ENCODE measurements around the gene LRRC56. TPM values are rescaled to one million over a fixed set of nuclear protein-coding genes. Genes with fewer than 3 reads are reported as not detected.
"Not testable (repeated sequence)": the region's sequence is repeated elsewhere in the genome, so short reads cannot be mapped to it uniquely, and the experiment has no call there.

The LRRC56 gene
- total RNA-seq, 1 experiment from 2014 or later: 2.1 TPM

GRCh38 chr11:514606-515005 is 22.7 kb upstream of the LRRC56 start:
- intact Hi-C loops (cut with micrococcal nuclease; ENCODE audit: unreplicated experiment): no loop called here
- TF ChIP-seq EZH2 (IDR thresholded peaks at IDR 0.05; ENCODE audit: borderline replicate concordance, low read depth, low read length, poor library complexity, severe bottlenecking) (no peak), CTCF (conservative IDR thresholded peaks at IDR 0.05; ENCODE audit: low read depth, low read length) (no peak)
- ChIA-PET POLR2A (ENCODE audit: low non-redundant PET) (no interaction called here), CTCF (no interaction called here)
- no peaks in the 10 kb centered on the region for H3K9me3 ChIP-seq (ENCODE audit: low read depth, low read length, poor library complexity, severe bottlenecking)
- H3K27me3 ChIP-seq (replicated peaks; ENCODE audit: insufficient read depth, low read depth, low read length, poor library complexity): no peaks in the 10 kb centered on the region
- H3K4me1 ChIP-seq (ENCODE audit: insufficient read depth, low read length, poor library complexity, severe bottlenecking): no peaks in the 10 kb centered on the region
- no peak overlapping the region for H3K4me3 ChIP-seq (ENCODE audit: low read depth, low read length, poor library complexity, severe bottlenecking)
- DNase-seq (ENCODE audit: low spot score): no peak
- no TSS peak for BruUV-seq (replicated peaks)
- no peak overlapping the region for H3K27ac ChIP-seq (ENCODE audit: low read depth, low read length, poor library complexity, severe bottlenecking)
- no peaks in the 10 kb centered on the region for H3K36me3 ChIP-seq (ENCODE audit: insufficient read depth, low read length, poor library complexity, severe bottlenecking)

DNA sequence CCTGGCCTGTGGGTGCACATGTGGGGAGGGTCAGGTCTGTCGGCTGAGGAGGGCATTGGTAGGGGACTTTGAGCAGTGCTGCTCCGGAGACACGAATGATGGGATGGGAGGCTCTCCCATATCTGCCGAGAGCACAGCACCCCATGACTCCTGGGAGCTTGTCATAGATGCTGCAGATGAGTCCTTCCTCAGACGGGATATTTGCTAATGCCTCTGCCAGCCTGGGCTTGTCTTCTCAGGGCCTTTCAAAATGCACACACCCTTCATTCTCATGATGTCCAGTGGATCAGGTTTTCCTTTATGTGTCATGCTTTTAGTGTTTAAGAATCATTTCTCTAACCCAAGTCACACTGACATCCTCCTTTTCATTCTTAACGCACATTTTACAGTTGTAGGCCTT is 22.2 kb upstream of the LRRC56 start:
- ChIA-PET CTCF (no interaction called here), POLR2A (ENCODE audit: low non-redundant PET) (no interaction called here)
- no peaks in the 10 kb centered on the region for H3K27me3 ChIP-seq (replicated peaks; ENCODE audit: insufficient read depth, low read depth, low read length, poor library complexity)
- DNase-seq (ENCODE audit: low spot score): no peak
- no peak overlapping the region for H3K27ac ChIP-seq (ENCODE audit: low read depth, low read length, poor library complexity, severe bottlenecking)
- intact Hi-C loops (cut with micrococcal nuclease; ENCODE audit: unreplicated experiment): no loop called here
- no peaks in the 10 kb centered on the region for H3K4me1 ChIP-seq (ENCODE audit: insufficient read depth, low read length, poor library complexity, severe bottlenecking)
- H3K9me3 ChIP-seq (ENCODE audit: low read depth, low read length, poor library complexity, severe bottlenecking): no peaks in the 10 kb centered on the region
- no peak overlapping the region for H3K4me3 ChIP-seq (ENCODE audit: low read depth, low read length, poor library complexity, severe bottlenecking)
- no peaks in the 10 kb centered on the region for H3K36me3 ChIP-seq (ENCODE audit: insufficient read depth, low read length, poor library complexity, severe bottlenecking)
- no peak for TF ChIP-seq CTCF (conservative IDR thresholded peaks at IDR 0.05; ENCODE audit: low read depth, low read length)
- no peak for TF ChIP-seq EZH2 (IDR thresholded peaks at IDR 0.05; ENCODE audit: borderline replicate concordance, low read depth, low read length, poor library complexity, severe bottlenecking)
- no TSS peak for BruUV-seq (replicated peaks)

- no peak for TF ChIP-seq CTCF (conservative IDR thresholded peaks at IDR 0.05; ENCODE audit: low read depth, low read length)
- no peak for TF ChIP-seq EZH2 (IDR thresholded peaks at IDR 0.05; ENCODE audit: borderline replicate concordance, low read depth, low read length, poor library complexity, severe bottlenecking)
- BruUV-seq (replicated peaks): no TSS peak
- Histone ChIP-seq H3K27me3 (replicated peaks; ENCODE audit: insufficient read depth, low read depth, low read length, poor library complexity) (no peaks in the 10 kb centered on the region), H3K36me3 (ENCODE audit: insufficient read depth, low read length, poor library complexity, severe bottlenecking) (no peaks in the 10 kb centered on the region), H3K4me3 (ENCODE audit: low read depth, low read length, poor library complexity, severe bottlenecking) (no peak overlapping the region), H3K27ac (ENCODE audit: low read depth, low read length, poor library complexity, severe bottlenecking) (no peak overlapping the region), H3K4me1 (ENCODE audit: insufficient read depth, low read length, poor library complexity, severe bottlenecking) (no peaks in the 10 kb centered on the region), H3K9me3 (ENCODE audit: low read depth, low read length, poor library complexity, severe bottlenecking) (no peaks in the 10 kb centered on the region)
- no peak for DNase-seq (ENCODE audit: low spot score)
- POLR2A ChIA-PET (ENCODE audit: low non-redundant PET): no interaction called here
- intact Hi-C loops (cut with micrococcal nuclease; ENCODE audit: unreplicated experiment): no loop called here
- CTCF ChIA-PET: no interaction called here
These were observed 20.9 kb upstream of the LRRC56 start for GRCh38 chr11:516400-516799.

DNA sequence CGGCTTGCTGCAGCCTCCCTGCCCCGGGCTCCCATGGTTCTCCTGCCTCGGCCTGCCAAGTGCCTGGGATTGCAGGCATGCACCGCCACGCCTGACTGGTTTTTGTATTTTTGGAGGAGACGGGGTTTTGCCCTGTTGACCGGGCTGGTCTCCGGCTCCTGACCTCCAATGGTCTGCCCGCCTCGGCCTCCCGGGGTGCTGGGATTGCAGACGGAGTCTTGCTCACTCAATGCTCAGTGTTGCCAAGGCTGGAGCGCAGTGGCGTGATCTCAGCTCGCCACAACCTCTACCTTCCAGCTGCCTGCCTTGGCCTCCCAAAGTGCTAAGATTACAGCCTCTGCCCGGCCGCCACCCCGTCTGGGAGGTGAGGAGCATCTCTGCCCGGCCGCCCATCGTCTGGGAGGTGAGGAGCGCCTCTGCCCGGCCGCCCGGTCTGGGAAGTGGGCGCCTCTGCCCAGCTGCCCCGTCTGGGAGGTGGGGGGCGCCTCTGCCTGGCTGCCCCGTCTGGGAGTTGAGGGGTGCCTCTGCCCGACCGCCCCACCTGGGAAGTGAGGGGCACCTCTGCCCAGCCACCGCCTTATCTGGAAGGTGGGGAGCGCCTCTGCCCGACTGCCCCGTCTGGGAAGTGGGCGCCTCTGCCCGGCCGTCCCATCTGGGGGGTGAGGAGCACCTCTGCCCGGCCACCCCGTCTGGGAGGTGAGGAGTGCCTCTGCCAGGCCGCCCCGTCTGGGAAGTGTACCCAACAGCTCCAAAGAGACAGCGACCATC is 20.2 kb upstream of the LRRC56 start:
- H3K27me3 ChIP-seq (replicated peaks; ENCODE audit: insufficient read depth, low read depth, low read length, poor library complexity); intact Hi-C loops (cut with micrococcal nuclease; ENCODE audit: unreplicated experiment); H3K4me3 ChIP-seq (ENCODE audit: low read depth, low read length, poor library complexity, severe bottlenecking); H3K27ac ChIP-seq (ENCODE audit: low read depth, low read length, poor library complexity, severe bottlenecking); H3K36me3 ChIP-seq (ENCODE audit: insufficient read depth, low read length, poor library complexity, severe bottlenecking); BruUV-seq (replicated peaks); DNase-seq (ENCODE audit: low spot score); H3K9me3 ChIP-seq (ENCODE audit: low read depth, low read length, poor library complexity, severe bottlenecking); POLR2A ChIA-PET (ENCODE audit: low non-redundant PET); CTCF ChIA-PET; H3K4me1 ChIP-seq (ENCODE audit: insufficient read depth, low read length, poor library complexity, severe bottlenecking): not testable (repeated sequence)

Data from A673 (cell line).